ENCODE data around the gene FAM149B1.
A peak's percentile ranks its signal among the peaks of the same experiment; 100 is the strongest.

Gene FAM149B1

DNA sequence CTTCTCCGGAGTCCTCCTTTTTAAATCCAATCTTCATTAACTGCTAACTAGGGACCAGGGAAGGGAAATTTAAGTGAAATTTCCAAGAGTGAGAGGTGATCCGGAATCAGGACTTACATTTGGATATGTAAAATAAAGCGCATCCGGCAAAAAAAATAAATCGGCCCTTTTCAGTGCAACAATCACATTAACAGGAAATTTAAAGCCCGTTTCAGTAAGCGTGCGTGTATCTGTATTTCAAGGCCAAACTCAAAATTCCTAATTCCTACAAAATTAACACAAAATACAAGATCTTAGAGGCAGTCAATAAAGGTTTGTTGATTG lies 78.4 kb downstream of the FAM149B1 start:
- peak overlapping the region; percentile 90 for H3K4me3 ChIP-seq (ENCODE audit: low read depth, low read length)
- TF ChIP-seq, protein P1, sequence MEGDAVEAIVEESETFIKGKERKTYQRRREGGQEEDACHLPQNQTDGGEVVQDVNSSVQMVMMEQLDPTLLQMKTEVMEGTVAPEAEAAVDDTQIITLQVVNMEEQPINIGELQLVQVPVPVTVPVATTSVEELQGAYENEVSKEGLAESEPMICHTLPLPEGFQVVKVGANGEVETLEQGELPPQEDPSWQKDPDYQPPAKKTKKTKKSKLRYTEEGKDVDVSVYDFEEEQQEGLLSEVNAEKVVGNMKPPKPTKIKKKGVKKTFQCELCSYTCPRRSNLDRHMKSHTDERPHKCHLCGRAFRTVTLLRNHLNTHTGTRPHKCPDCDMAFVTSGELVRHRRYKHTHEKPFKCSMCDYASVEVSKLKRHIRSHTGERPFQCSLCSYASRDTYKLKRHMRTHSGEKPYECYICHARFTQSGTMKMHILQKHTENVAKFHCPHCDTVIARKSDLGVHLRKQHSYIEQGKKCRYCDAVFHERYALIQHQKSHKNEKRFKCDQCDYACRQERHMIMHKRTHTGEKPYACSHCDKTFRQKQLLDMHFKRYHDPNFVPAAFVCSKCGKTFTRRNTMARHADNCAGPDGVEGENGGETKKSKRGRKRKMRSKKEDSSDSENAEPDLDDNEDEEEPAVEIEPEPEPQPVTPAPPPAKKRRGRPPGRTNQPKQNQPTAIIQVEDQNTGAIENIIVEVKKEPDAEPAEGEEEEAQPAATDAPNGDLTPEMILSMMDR (IDR thresholded peaks at IDR 0.05; ENCODE audit: low read depth, low read length) = no peak

DNA sequence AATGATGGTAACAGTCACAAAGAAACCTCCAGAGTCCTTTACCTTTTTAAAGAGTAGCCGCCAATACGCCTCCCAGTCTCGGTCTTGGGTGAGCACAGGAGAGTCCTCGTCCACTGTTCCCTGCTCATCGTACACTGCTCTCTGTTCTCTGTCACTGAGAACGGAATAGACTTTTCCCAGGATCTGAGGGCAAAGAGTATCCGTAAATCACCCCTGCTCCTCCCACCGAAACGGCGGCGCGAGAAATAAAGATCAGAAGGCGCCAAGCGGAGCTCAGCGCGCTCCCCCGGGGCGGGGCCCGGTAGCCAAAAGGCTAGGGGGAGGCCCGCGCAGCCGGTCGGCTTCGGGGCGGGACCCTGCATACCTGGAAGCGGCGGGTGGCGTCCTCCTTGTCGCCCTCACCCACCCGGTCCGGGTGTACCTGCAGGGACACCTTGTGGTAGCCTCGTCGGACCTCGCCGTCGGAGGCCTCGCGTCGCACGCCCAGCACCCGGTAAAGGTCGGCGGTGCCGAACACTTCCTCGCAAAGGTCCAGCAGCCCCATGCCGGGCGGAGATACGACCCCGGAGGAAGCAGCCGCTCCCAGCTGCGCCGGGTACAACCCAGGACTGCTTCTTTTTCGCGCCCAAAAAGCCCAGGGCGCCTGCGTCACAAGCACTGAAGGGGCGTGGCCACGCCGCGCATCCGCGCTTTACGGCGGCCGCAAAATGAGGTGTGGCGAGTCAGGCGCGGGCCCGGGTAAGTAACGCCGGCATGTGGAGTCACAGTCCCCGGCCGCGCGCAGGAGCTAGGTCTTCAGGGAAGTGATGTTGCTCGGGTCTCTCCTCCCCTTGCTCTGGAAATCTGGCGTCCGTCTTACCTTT lies 79.0 kb downstream of the FAM149B1 start, which contains the start of gene DNAJC9:
DNAJC9 (minus strand) TSS at position 610 of the 863 bp plus-strand sequence; CDS start at position 544, 66 bp downstream.
- peak within 1 kb of the TSS; percentile 90 for H3K4me3 ChIP-seq (ENCODE audit: low read depth, low read length)
- TF ChIP-seq, protein P1 (IDR thresholded peaks at IDR 0.05; ENCODE audit: low read depth, low read length) = no peak

- H3K4me3 ChIP-seq (ENCODE audit: low read depth, low read length) = peak overlapping the region; percentile 90
- TF ChIP-seq, protein P1 (IDR thresholded peaks at IDR 0.05; ENCODE audit: low read depth, low read length) = no peak
These were observed 79.8 kb downstream of the FAM149B1 start for GRCh38 chr10:73247509-73248258.

DNA sequence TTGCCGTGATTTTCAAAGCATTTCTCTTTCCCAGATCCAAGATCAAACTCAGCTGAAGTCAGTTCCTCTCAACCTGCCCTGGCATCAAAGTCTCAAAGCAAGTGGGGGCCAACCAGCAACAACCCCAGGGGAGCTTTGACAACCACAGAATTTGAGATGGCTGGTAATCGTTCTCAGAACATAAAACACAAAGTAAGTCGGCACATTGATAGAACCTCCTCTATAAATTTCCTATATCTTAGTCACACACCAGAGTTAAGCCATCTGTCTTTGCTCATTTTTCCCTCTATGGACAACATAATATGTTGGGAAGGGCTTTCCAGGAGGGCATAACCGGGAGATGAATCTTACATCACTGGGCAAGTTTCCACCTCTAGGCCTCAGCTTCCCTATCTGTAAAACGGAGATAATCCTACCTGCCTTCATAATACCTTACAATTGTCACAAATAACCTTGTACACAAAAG lies 80.4 kb downstream of the FAM149B1 start:
- no peak overlapping the region for H3K4me3 ChIP-seq (ENCODE audit: low read depth, low read length)
- TF ChIP-seq, protein P1 (IDR thresholded peaks at IDR 0.05; ENCODE audit: low read depth, low read length) = no peak

DNA sequence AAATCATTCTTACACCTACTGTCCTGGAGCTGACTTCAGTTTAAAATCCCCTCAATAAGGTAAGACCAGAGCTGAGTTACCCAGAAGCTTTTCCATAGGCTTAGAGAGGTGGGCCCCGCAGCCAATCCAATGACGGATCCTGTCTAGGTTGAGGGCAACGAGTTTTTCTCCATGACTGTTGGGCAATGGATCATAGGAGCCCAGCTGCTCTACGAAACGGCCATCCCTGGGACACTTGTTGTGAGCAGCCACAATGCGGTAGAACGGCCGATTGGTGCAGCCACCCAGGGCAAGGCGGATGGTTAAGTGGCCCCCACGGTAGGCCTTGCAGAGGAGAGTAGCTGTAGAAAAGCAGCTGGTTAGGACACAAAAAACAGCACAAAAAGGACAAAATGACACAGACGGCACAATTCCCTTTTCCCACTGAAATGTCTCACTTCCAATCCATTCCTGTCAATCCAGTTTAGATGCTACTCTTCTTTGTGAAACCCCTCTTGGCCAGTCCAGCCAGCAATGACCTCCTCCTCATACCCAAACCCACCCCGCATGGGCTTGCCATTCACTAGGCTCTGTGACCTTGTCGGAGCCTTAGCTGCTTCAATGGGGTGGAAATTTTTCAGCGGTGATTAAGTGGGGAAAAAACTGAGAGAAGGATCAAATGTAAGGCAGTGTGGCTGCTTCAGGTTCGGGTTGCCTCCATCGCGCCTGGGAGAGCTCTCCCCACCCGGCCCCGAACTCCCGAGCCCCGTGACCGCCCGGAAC lies 83.9 kb downstream of the FAM149B1 start:
- peak overlapping the region; percentile 85 for H3K4me3 ChIP-seq (ENCODE audit: low read depth, low read length)
- TF ChIP-seq, protein P1 (IDR thresholded peaks at IDR 0.05; ENCODE audit: low read depth, low read length) = no peak

GRCh38 chr10:73252445-73253224 lies 84.7 kb downstream of the FAM149B1 start, which contains the start of gene MRPS16:
Gene MRPS16, minus strand, starts transcription at chr10:73252644. Its CDS starts 162 bp downstream, at chr10:73252482.
- TF ChIP-seq, protein P1 (IDR thresholded peaks at IDR 0.05; ENCODE audit: low read depth, low read length) = no peak
- peak within 1 kb of the TSS; percentile 85 for H3K4me3 ChIP-seq (ENCODE audit: low read depth, low read length)
